ENCODE data around the gene RHBDL1.
A peak's percentile ranks its signal among the peaks of the same experiment; 100 is the strongest.
"Not testable (repeated sequence)": the region's sequence is repeated elsewhere in the genome, so short reads cannot be mapped to it uniquely, and the experiment has no call there.

RHBDL1 gene

GRCh38 chr16:684961-685696, 9.7 kb downstream of the RHBDL1 start:
- DNase-seq (ENCODE audit: low read depth in 1 of 2, low spot score in 1 of 2), result no peak

GRCh38 chr16:685967-686366, 10.5 kb downstream of the RHBDL1 start:
- DNase-seq (ENCODE audit: low read depth in 1 of 2, low spot score in 1 of 2), result no peak

- no peak for DNase-seq (ENCODE audit: low read depth in 1 of 2, low spot score in 1 of 2)
Observed at GRCh38 chr16:686459-687260, 11.2 kb downstream of the RHBDL1 start.

GRCh38 chr16:687499-687898, 12.0 kb downstream of the RHBDL1 start:
- no peak for DNase-seq (ENCODE audit: low read depth in 1 of 2, low spot score in 1 of 2)

- no peak for DNase-seq (ENCODE audit: low read depth in 1 of 2, low spot score in 1 of 2)
Observed at GRCh38 chr16:689175-689897, 13.9 kb downstream of the RHBDL1 start.

- not testable (repeated sequence) for DNase-seq (ENCODE audit: low read depth in 1 of 2, low spot score in 1 of 2)
Observed at GRCh38 chr16:691242-691641, 15.8 kb downstream of the RHBDL1 start.

- no peak for DNase-seq (ENCODE audit: low read depth in 1 of 2, low spot score in 1 of 2)
Observed at GRCh38 chr16:692356-693108, 17.1 kb downstream of the RHBDL1 start.

- no peak for DNase-seq (ENCODE audit: low read depth in 1 of 2, low spot score in 1 of 2)
Observed at GRCh38 chr16:693364-693763, 17.9 kb downstream of the RHBDL1 start.

- no peak for DNase-seq (ENCODE audit: low read depth in 1 of 2, low spot score in 1 of 2)
Observed at GRCh38 chr16:693766-694165, 18.3 kb downstream of the RHBDL1 start.

- no peak for DNase-seq (ENCODE audit: low read depth in 1 of 2, low spot score in 1 of 2)
Observed at GRCh38 chr16:694187-694862, 18.9 kb downstream of the RHBDL1 start.

- DNase-seq (ENCODE audit: low read depth in 1 of 2, low spot score in 1 of 2), result no peak
Observed at GRCh38 chr16:694863-695354, 19.4 kb downstream of the RHBDL1 start.

- DNase-seq (ENCODE audit: low read depth in 1 of 2, low spot score in 1 of 2), result peak; percentile 45 to 66
Observed at GRCh38 chr16:695355-696089, 20.1 kb downstream of the RHBDL1 start.

- no peak for DNase-seq (ENCODE audit: low read depth in 1 of 2, low spot score in 1 of 2)
Observed at GRCh38 chr16:698911-699671, 23.6 kb downstream of the RHBDL1 start.

GRCh38 chr16:700684-701584, 25.5 kb downstream of the RHBDL1 start:
- no peak for DNase-seq (ENCODE audit: low read depth in 1 of 2, low spot score in 1 of 2)

GRCh38 chr16:702341-702740, 26.9 kb downstream of the RHBDL1 start:
- no peak for DNase-seq (ENCODE audit: low read depth in 1 of 2, low spot score in 1 of 2)

GRCh38 chr16:703406-703805, 27.9 kb downstream of the RHBDL1 start:
- DNase-seq (ENCODE audit: low read depth in 1 of 2, low spot score in 1 of 2), result no peak

GRCh38 chr16:704047-704446, 28.6 kb downstream of the RHBDL1 start:
- DNase-seq (ENCODE audit: low read depth in 1 of 2, low spot score in 1 of 2), result no peak
